ENCODE data around the gene TTC7B. TPM values are rescaled to one million over a fixed set of nuclear protein-coding genes. Genes with fewer than 3 reads are reported as not detected.

Gene TTC7B
- total RNA-seq, 1 donor from 2014 or later = 20.6 TPM

- peaks cover 28% of the 10 kb centered on the region for H3K4me1 ChIP-seq
- no peaks in the 10 kb centered on the region for H3K9me3 ChIP-seq (ENCODE audit: low read depth)
- no peaks in the 10 kb centered on the region for H3K27me3 ChIP-seq
- no peak overlapping the region for H3K4me2 ChIP-seq
- H3K27ac Mint-ChIP-seq = no peak overlapping the region
- peaks cover 22% of the 10 kb centered on the region for H3K4me1 Mint-ChIP-seq
- peaks cover 14% of the 10 kb centered on the region for H3F3A ChIP-seq (ENCODE audit: low read depth)
- DNase-seq (ENCODE audit: low spot score) = no peak
- TF ChIP-seq CTCF (IDR thresholded peaks at IDR 0.05) (no peak), EZH2 (IDR thresholded peaks at IDR 0.05) (no peak), EZH2phosphoT487 (IDR thresholded peaks at IDR 0.05) (no peak)
- H3K9ac ChIP-seq = no peak overlapping the region
- no peak overlapping the region for H2AFZ ChIP-seq (replicated peaks)
- peaks cover 4% of the 10 kb centered on the region for H3K27me3 Mint-ChIP-seq (ENCODE audit: insufficient read depth, low read depth)
- no peak overlapping the region for H3K27ac ChIP-seq
- H3K36me3 Mint-ChIP-seq = peaks cover 30% of the 10 kb centered on the region
- H3K9me3 Mint-ChIP-seq = no peaks in the 10 kb centered on the region
- H3K4me3 Mint-ChIP-seq = no peak overlapping the region
- no peak overlapping the region for H3K4me3 ChIP-seq
- no peaks in the 10 kb centered on the region for H3K79me2 ChIP-seq (ENCODE audit: low read depth)
- no peaks in the 10 kb centered on the region for H4K20me1 ChIP-seq (ENCODE audit: low read depth)
- no peaks in the 10 kb centered on the region for H3K36me3 ChIP-seq
Observed at GRCh38 chr14:90649083-90649482, 167.1 kb downstream of the TTC7B start.

GRCh38 chr14:90648421-90648820 lies 167.8 kb downstream of the TTC7B start:
- no peak for DNase-seq (ENCODE audit: low spot score)
- H3K27me3 Mint-ChIP-seq (ENCODE audit: insufficient read depth, low read depth) = peaks cover 4% of the 10 kb centered on the region
- peaks cover 20% of the 10 kb centered on the region for H3F3A ChIP-seq (ENCODE audit: low read depth)
- peaks cover 34% of the 10 kb centered on the region for H3K36me3 Mint-ChIP-seq
- no peak overlapping the region for H3K4me2 ChIP-seq
- no peaks in the 10 kb centered on the region for H3K36me3 ChIP-seq
- no peaks in the 10 kb centered on the region for H3K27me3 ChIP-seq
- TF ChIP-seq EZH2phosphoT487 (IDR thresholded peaks at IDR 0.05) = no peak
- no peak for TF ChIP-seq CTCF (IDR thresholded peaks at IDR 0.05)
- TF ChIP-seq EZH2 (IDR thresholded peaks at IDR 0.05) = no peak
- H3K4me1 Mint-ChIP-seq = peaks cover 27% of the 10 kb centered on the region
- H2AFZ ChIP-seq (replicated peaks) = no peak overlapping the region
- no peak overlapping the region for H3K27ac ChIP-seq
- no peaks in the 10 kb centered on the region for H3K9me3 Mint-ChIP-seq
- H3K4me1 ChIP-seq = peaks cover 31% of the 10 kb centered on the region
- H3K27ac Mint-ChIP-seq = no peak overlapping the region
- H3K9ac ChIP-seq = no peak overlapping the region
- no peaks in the 10 kb centered on the region for H3K9me3 ChIP-seq (ENCODE audit: low read depth)
- no peaks in the 10 kb centered on the region for H4K20me1 ChIP-seq (ENCODE audit: low read depth)
- no peak overlapping the region for H3K4me3 Mint-ChIP-seq
- no peaks in the 10 kb centered on the region for H3K79me2 ChIP-seq (ENCODE audit: low read depth)
- H3K4me3 ChIP-seq = no peak overlapping the region

- no peak for TF ChIP-seq EZH2 (IDR thresholded peaks at IDR 0.05)
- TF ChIP-seq EZH2phosphoT487 (IDR thresholded peaks at IDR 0.05) = no peak
- no peak for TF ChIP-seq CTCF (IDR thresholded peaks at IDR 0.05)
- Histone ChIP-seq H3K4me3 (no peak overlapping the region), H2AFZ (replicated peaks) (no peak overlapping the region), H3K9me3 (ENCODE audit: low read depth) (no peaks in the 10 kb centered on the region), H3K27ac (no peak overlapping the region), H3K27me3 (no peaks in the 10 kb centered on the region), H3K4me2 (no peak overlapping the region), H3K79me2 (ENCODE audit: low read depth) (no peaks in the 10 kb centered on the region), H3F3A (ENCODE audit: low read depth) (peaks cover 28% of the 10 kb centered on the region), H3K36me3 (no peaks in the 10 kb centered on the region), H3K9ac (no peak overlapping the region), H4K20me1 (ENCODE audit: low read depth) (no peaks in the 10 kb centered on the region), H3K4me1 (peaks cover 40% of the 10 kb centered on the region)
- Mint-ChIP-seq H3K36me3 (peaks cover 32% of the 10 kb centered on the region), H3K27me3 (ENCODE audit: insufficient read depth, low read depth) (peaks cover 4% of the 10 kb centered on the region), H3K9me3 (no peaks in the 10 kb centered on the region), H3K27ac (peak overlapping the region; percentile 32), H3K4me1 (peaks cover 29% of the 10 kb centered on the region), H3K4me3 (no peak overlapping the region)
- no peak for DNase-seq (ENCODE audit: low spot score)
Observed at GRCh38 chr14:90647473-90648005, 168.7 kb downstream of the TTC7B start.

All from neural progenitor cell (in vitro differentiated cells).